ENCODE results near the gene ITPK1.

GRCh38 chr14:93054006-93054405 is 61.7 kb downstream of the ITPK1 start:
- no peak for TF ChIP-seq CTCF (conservative IDR thresholded peaks at IDR 0.05)
- TF ChIP-seq ZFX (IDR thresholded peaks at IDR 0.05), result no peak
